C4-2B (cell line): ENCODE measurements around the gene ABCG1.

Experiments used
- H3K27ac ChIP-seq: fragments of 450-650 bp; 2 replicates; pipeline ENCODE4 v1.5.1; 2017
- CTCF ChIP-seq: fragments of 450-650 bp; conservative IDR thresholded peaks from 2 replicates; pipeline ENCODE4 v1.5.1; 2017; ENCODE audit warnings: mild to moderate bottlenecking
- ZFX ChIP-seq: fragments of 450-650 bp; IDR thresholded peaks from 2 replicates; pipeline ENCODE4 v1.6.1; 2017

Gene ABCG1

GRCh38 chr21:42277593-42277992 is 58.7 kb downstream of the ABCG1 start:
- TF ChIP-seq CTCF = no peak
- no peak for TF ChIP-seq ZFX
- no peak overlapping the region for H3K27ac ChIP-seq

GRCh38 chr21:42278451-42279149 is 59.7 kb downstream of the ABCG1 start:
- TF ChIP-seq ZFX (no peak), CTCF (no peak)
- H3K27ac ChIP-seq = no peak overlapping the region

GRCh38 chr21:42279341-42279871 is 60.5 kb downstream of the ABCG1 start:
- no peak for TF ChIP-seq ZFX
- TF ChIP-seq CTCF = no peak
- no peak overlapping the region for H3K27ac ChIP-seq

- no peak overlapping the region for H3K27ac ChIP-seq
- TF ChIP-seq CTCF = no peak
- no peak for TF ChIP-seq ZFX
Observed at GRCh38 chr21:42279888-42280287, 60.9 kb downstream of the ABCG1 start.

- TF ChIP-seq ZFX (no peak), CTCF (no peak)
Observed at GRCh38 chr21:42280356-42281180, 61.6 kb downstream of the ABCG1 start.

GRCh38 chr21:42281181-42281680 is 62.3 kb downstream of the ABCG1 start:
- H3K27ac ChIP-seq = no peak overlapping the region
- TF ChIP-seq ZFX (no peak), CTCF (no peak)

More at GRCh38 chr21:42280356-42281180, 61.6 kb downstream of the ABCG1 start:
- no peak overlapping the region for H3K27ac ChIP-seq

- no peak for TF ChIP-seq ZFX
- no peak for TF ChIP-seq CTCF
- no peak overlapping the region for H3K27ac ChIP-seq
Observed at GRCh38 chr21:42282021-42282420, 63.1 kb downstream of the ABCG1 start.
